GM12878 (cell line): ENCODE data around the gene PVRIG. TPM values are rescaled to one million over a fixed set of nuclear protein-coding genes. Genes with fewer than 3 reads are reported as not detected.

Experiments
- ATAC-seq: fragments of 200-7000 bp; cut with Tn5 transposase; 3 replicates; pipeline ENCODE4 v1.9.1; 2020; ENCODE audit warnings: mild to moderate bottlenecking, moderate library complexity
- BruUV-seq: library from RNA; stranded (reverse); fragments of 400-500 nt; replicated peaks from 2 replicates; lab custom pipeline; 2021; lab: Mats Ljungman, UMichigan
- CTCF ChIA-PET: fragments of 300-600 bp; sonication (Branson Sonifier 250); formaldehyde crosslinking; extraction: SDS; loops from one replicate; lab custom pipeline; 2021; ENCODE audit warnings: inconsistent platforms; lab: Yijun Ruan, JAX
- POLR2A ChIA-PET: fragments of 350-600 bp; formaldehyde crosslinking; extraction: SDS; loops from one replicate; lab custom pipeline; 2021; ENCODE audit warnings: inconsistent platforms; lab: Charles Lee
- RAD21 ChIA-PET: fragments of 300-600 bp; sonication (Branson Sonifier 250); formaldehyde crosslinking; loops from one replicate; lab custom pipeline; 2023; ENCODE audit warnings: antibody characterized with exemption; ENCODE audit not compliant: unreplicated experiment; lab: Charles Lee
- SMC1A ChIA-PET: fragments of 300-600 bp; sonication (Branson Sonifier 250); formaldehyde crosslinking; loops from one replicate; lab custom pipeline; 2023; ENCODE audit not compliant: unreplicated experiment, uncharacterized antibody; lab: Charles Lee
- DNase-seq: peaks from one replicate; pipeline ENCODE4 v3.0.0-alpha.2; 2011; ENCODE audit warnings: low read depth, low spot score
- FAIRE-seq: peaks from 3 replicates; lab custom pipeline; 2011; peaks lifted over from hg19 to GRCh38; lab: Jason Lieb, UNC
- H2AFZ ChIP-seq: 2 replicates; pipeline ENCODE4 v1.6.0; 2011; ENCODE audit warnings: low read depth, low read length, control low read depth; ENCODE audit not compliant: control insufficient read depth
- H3K27ac ChIP-seq: 2 replicates; pipeline ENCODE4 v1.5.1; 2011; ENCODE audit warnings: control low read depth; ENCODE audit not compliant: control insufficient read depth, insufficient read depth
- H3K27me3 ChIP-seq, 2 experiments: replicated peaks in 1 of 2; 2 replicates each; pipeline versions ENCODE4 v1.6.0 to v1.6.1; 2011; ENCODE audit warnings: low read length in 1 of 2; ENCODE audit not compliant: control insufficient read depth in 2 of 2, insufficient read depth in 2 of 2
- H3K36me3 ChIP-seq, 2 experiments: 2 replicates each; pipeline ENCODE4 v1.5.1; 2011; ENCODE audit warnings: low read length in 1 of 2; ENCODE audit not compliant: control insufficient read depth in 2 of 2, insufficient read depth in 2 of 2
- H3K4me1 ChIP-seq: 2 replicates; pipeline ENCODE4 v1.6.1; 2011; ENCODE audit warnings: mild to moderate bottlenecking, low read length, moderate library complexity, mixed read lengths; ENCODE audit not compliant: control insufficient read depth, insufficient read depth
- H3K4me2 ChIP-seq: 2 replicates; pipeline ENCODE4 v1.6.0; 2011; ENCODE audit warnings: control low read depth; ENCODE audit not compliant: control insufficient read depth, insufficient read depth
- H3K4me3 ChIP-seq: fragments of 200-600 bp; sonication (generic); 2 replicates; pipeline ENCODE4 v1.5.1; 2016
- H3K79me2 ChIP-seq: 2 replicates; pipeline ENCODE4 v1.6.0; 2011; ENCODE audit warnings: low read length; ENCODE audit not compliant: control insufficient read depth, insufficient read depth
- H3K9ac ChIP-seq: 2 replicates; pipeline ENCODE4 v1.8.0; 2011; ENCODE audit warnings: low read length, control low read depth, mixed read lengths; ENCODE audit not compliant: control insufficient read depth, insufficient read depth
- H3K9me3 ChIP-seq: replicated peaks from 3 replicates; pipeline ENCODE4 v1.5.1; 2011; ENCODE audit warnings: mild to moderate bottlenecking, low read length; ENCODE audit not compliant: control insufficient read depth, insufficient read depth
- H4K20me1 ChIP-seq: 2 replicates; pipeline ENCODE4 v1.6.0; 2011; ENCODE audit not compliant: control insufficient read depth, insufficient read depth
- EGR1 ChIP-seq, 2 experiments: IDR thresholded peaks; 1 replicate in 1 of 2; 2 replicates in 1 of 2; pipeline ENCODE4 v1.6.1; 2011 to 2012; ENCODE audit warnings: low read depth in 2 of 2, low read length in 2 of 2, borderline replicate concordance in 1 of 2, mild to moderate bottlenecking in 1 of 2, moderate library complexity in 1 of 2
- JUND ChIP-seq: IDR thresholded peaks from 2 replicates; pipeline ENCODE4 v1.6.1; 2012; ENCODE audit warnings: low read depth, mild to moderate bottlenecking, low read length, improper control_type of control experiment, moderate library complexity
- MYC ChIP-seq: IDR thresholded peaks from 2 replicates; pipeline ENCODE4 v1.6.1; 2011; ENCODE audit warnings: mild to moderate bottlenecking, low read length, moderate library complexity, inconsistent platforms; ENCODE audit not compliant: insufficient read depth, insufficient replicate concordance, insufficient read length, severe bottlenecking
- NFYB ChIP-seq: IDR thresholded peaks from 2 replicates; pipeline ENCODE4 v1.6.1; 2011; ENCODE audit warnings: low read depth, mild to moderate bottlenecking, low read length, improper control_type of control experiment, moderate library complexity; ENCODE audit not compliant: insufficient read depth
- NR2C2 ChIP-seq: IDR thresholded peaks from 2 replicates; pipeline ENCODE4 v1.6.1; 2011; ENCODE audit warnings: borderline replicate concordance, low read depth; ENCODE audit not compliant: control insufficient read depth, insufficient read length
- NRF1 ChIP-seq: conservative IDR thresholded peaks from 2 replicates; pipeline ENCODE4 v1.6.1; 2011; ENCODE audit warnings: mild to moderate bottlenecking, low read depth, low read length, improper control_type of control experiment
- POLR2A ChIP-seq: IDR thresholded peaks from 2 replicates; pipeline ENCODE4 v1.6.1; 2011; ENCODE audit warnings: low read depth, mild to moderate bottlenecking, low read length
- RBBP5 ChIP-seq: fragments of 200-600 bp; sonication (generic); conservative IDR thresholded peaks from 2 replicates; pipeline ENCODE4 v1.6.1; 2016
- SPI1 ChIP-seq: IDR thresholded peaks from 2 replicates; pipeline ENCODE4 v1.6.1; 2011; ENCODE audit warnings: low read depth, mild to moderate bottlenecking, low read length, moderate library complexity, borderline replicate concordance; ENCODE audit not compliant: insufficient read depth
- SUZ12 ChIP-seq: fragments of 200-600 bp; sonication (generic); IDR thresholded peaks from one replicate; pipeline ENCODE4 v1.6.1; 2018; ENCODE audit warnings: antibody characterized with exemption, mild to moderate bottlenecking; ENCODE audit not compliant: unreplicated experiment
- TCF12 ChIP-seq: IDR thresholded peaks from 2 replicates; pipeline ENCODE4 v1.6.1; 2011; ENCODE audit warnings: low read depth, mild to moderate bottlenecking, low read length
- ZNF207 ChIP-seq: fragments of 450-650 bp; IDR thresholded peaks from 2 replicates; pipeline ENCODE4 v1.6.1; 2014; ENCODE audit warnings: antibody characterized with exemption, mild to moderate bottlenecking, borderline replicate concordance
- WGBS: methylation state at CpG from one replicate; pipeline ENCODE4 v1.1.6; 2016; ENCODE audit warnings: low lambda C conversion rate; ENCODE audit not compliant: insufficient replicate concordance, insufficient coverage; ENCODE audit errors: missing lambda C conversion rate; 5-methylcytosine and 5-hydroxymethylcytosine counted together
- in situ Hi-C: fragments of 300-500 bp; cut with MboI; formaldehyde crosslinking; loops from 9 replicates; pipeline ENCODE4 v1.14.3; 2018; ENCODE audit warnings: mixed read lengths
- intact Hi-C: fragments of 100-400 bp; cut with micrococcal nuclease; formaldehyde crosslinking; loops from one replicate; pipeline ENCODE4 v1.14.2; 2022; ENCODE audit not compliant: unreplicated experiment
- polyA plus RNA-seq, 11 experiments: library from polyadenylated mRNA; depleted of rRNA in 4 of 11; unstranded in 6 of 11; stranded (reverse) in 5 of 11; fragments of >200 nt; fragmentation: Nextera tagmentation in 4 of 11; fragmentation: Illumina TruSeq in 1 of 11; extraction: Ambion mirVana in 4 of 11; extraction: Trizol in 1 of 11; gene quantifications; 1 replicate in 1 of 11; 2 replicates in 10 of 11; pipeline versions ENCODE4 v1.2.1 to v1.2.3, GENCODE V29; 2011 to 2016; ENCODE audit warnings: inconsistent platforms in 2 of 11, missing spikeins in 2 of 11, low read depth in 1 of 11
- total RNA-seq, 4 experiments: library from RNA; depleted of rRNA in 3 of 4; stranded (reverse); fragments of >200 nt in 3 of 4; fragmentation: Illumina TruSeq in 1 of 4; extraction: Trizol in 1 of 4; gene quantifications; 2 replicates each; pipeline versions ENCODE4 v1.2.1 to v1.2.3, GENCODE V29; 2013 to 2021

The PVRIG gene
- total and polyA plus RNA-seq, 10 of the 15 experiments (the other 5 are each of a cell fraction or from before 2014, with no cell fraction given), result 1.3 to 44.0 (median 17.9) TPM

DNA sequence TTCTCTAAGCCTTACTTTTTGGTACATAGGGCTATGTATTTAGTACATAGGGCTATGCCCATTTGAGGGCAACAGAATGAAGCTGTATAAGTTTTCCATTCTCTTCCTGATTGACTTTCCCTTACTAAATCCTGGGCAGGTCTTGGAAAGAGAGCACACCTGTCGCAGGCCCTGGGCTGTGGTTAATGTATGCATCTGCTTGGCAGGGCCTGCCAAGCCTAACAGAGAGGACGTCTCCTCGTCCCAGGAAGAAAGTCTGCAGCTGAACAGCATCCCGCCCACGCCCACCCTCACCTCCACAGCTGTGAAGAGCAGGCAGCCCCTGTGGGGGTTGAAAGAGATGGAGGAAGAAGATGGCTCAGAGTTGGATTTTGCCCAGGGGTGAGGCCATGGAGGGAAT, 8.9 kb upstream of the PVRIG start:
- peak in 1 of 2 experiments; percentile 90; a peak in 2 of 3 replicates for TF ChIP-seq EGR1 (IDR thresholded peaks at IDR 0.05; ENCODE audit: borderline replicate concordance in 1 of 2, low read depth in 2 of 2, low read length in 2 of 2)
- no peak for TF ChIP-seq ZNF207
- TF ChIP-seq NFYB, result no peak
- no peak for TF ChIP-seq NRF1
- 0 out of 2 replicates have a peak, but pooled peaks have one; percentile 42 for TF ChIP-seq TCF12
- TF ChIP-seq SPI1, result 0 out of 2 replicates have a peak, but pooled peaks have one; percentile 6
- TF ChIP-seq SUZ12, result no peak
- no peak for TF ChIP-seq JUND
- TF ChIP-seq NR2C2, result no peak
- TF ChIP-seq RBBP5, result no peak
- 0 out of 2 replicates have a peak, but pooled peaks have one; percentile 1 for TF ChIP-seq POLR2A
- no peak for TF ChIP-seq MYC
- Histone ChIP-seq H4K20me1 (no peaks in the 10 kb centered on the region), H3K9me3 (no peaks in the 10 kb centered on the region), H3K36me3 (no peaks in the 10 kb centered on the region; a peak in 1 of 4 replicates), H2AFZ (peak overlapping the region; percentile 63), H3K79me2 (peaks cover 10% of the 10 kb centered on the region), H3K4me1 (peaks cover 61% of the 10 kb centered on the region), H3K4me3 (peak overlapping the region; percentile 66), H3K9ac (peak overlapping the region; percentile 72), H3K4me2 (peak overlapping the region; percentile 88), H3K27me3 (no peaks in the 10 kb centered on the region), H3K27ac (peak overlapping the region; percentile 90)
- ChIA-PET POLR2A (interaction anchor here (0.5 to 8.3 kb wide), 13 partner anchors 10 to 349 kb away, joined by 3 to 86 read pairs (median 5); partner anchors contain the start of genes LAMTOR4, PVRIG and ZCWPW1), RAD21 (interaction anchor here (0.5 to 3.9 kb wide), 19 partner anchors 8 to 218 kb away, joined by 3 to 33 read pairs (median 5); partner anchors contain the start of genes LAMTOR4, MEPCE, PVRIG and ZCWPW1), CTCF (interaction anchor here (0.8 to 5.7 kb wide), 12 partner anchors 8 to 197 kb away, joined by 3 to 65 read pairs (median 5); partner anchors contain the start of genes GPC2, LAMTOR4 and PVRIG), SMC1A (interaction anchor here (1.0 to 14.7 kb wide), 10 partner anchors 8 to 78 kb away, joined by 4 to 140 read pairs (median 8); partner anchors contain the start of genes LAMTOR4 and PVRIG)
- ATAC-seq (no peak), FAIRE-seq (no peak), DNase-seq (no peak)
- BruUV-seq, result no TSS peak
- intact Hi-C loops (no loop called here), in situ Hi-C loops (no loop called here)
- WGBS, result 3% methylated on average over 5 of the region's 5 CpGs
